GM18505 (cell line): Measurements from ENCODE around the gene VWF.

Source experiments
- ATAC-seq: cut with Tn5 transposase; IDR thresholded peaks from one replicate; pipeline ENCODE4 v1.9.1; 2021; ENCODE audit not compliant: unreplicated experiment
- POLR2A ChIP-seq: IDR thresholded peaks from 4 replicates; pipeline ENCODE4 v1.6.1; 2011; ENCODE audit warnings: borderline replicate concordance; ENCODE audit not compliant: insufficient read depth, insufficient read length; ENCODE audit errors: extremely low read depth

The VWF gene

DNA sequence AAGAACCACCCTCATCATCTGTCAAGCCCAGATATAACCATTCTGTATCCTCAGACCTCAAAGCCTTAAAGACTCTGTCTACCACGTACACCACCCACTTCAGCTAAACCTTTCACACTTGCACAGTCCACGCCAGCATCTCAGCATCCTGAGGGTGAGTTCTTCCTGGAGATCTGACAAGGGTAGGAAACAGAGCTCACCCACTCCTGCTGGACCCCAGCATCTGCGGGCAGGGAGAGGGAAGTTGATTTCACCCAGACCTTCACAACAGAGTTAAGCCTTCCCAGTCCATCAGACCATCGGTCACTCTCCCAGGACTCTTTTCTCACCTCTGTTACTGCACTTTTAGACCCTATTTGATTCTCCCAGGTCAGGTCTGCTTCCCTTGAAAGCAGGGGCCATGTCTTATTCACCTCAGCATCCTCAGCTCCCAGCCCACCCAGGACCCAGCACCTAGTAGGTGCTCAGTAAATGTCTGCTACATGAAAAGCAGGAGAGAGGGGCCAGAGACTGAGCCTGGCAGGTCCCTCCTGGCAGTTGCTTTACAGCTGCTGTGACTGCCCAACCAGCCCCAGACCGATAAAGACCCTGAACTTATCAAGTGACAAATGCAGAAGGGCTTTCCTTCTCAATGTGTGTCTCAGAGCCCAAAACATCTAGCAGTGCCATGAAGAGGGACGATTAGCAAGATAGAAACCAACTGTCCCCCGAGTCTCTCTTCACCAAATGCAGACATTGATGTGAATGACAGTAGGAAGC lies 213.5 kb downstream of the VWF start:
- no peak for TF ChIP-seq POLR2A
- ATAC-seq: no peak

GRCh38 chr12:5909560-5909959 lies 214.9 kb downstream of the VWF start:
- no peak for TF ChIP-seq POLR2A
- ATAC-seq: no peak

DNA sequence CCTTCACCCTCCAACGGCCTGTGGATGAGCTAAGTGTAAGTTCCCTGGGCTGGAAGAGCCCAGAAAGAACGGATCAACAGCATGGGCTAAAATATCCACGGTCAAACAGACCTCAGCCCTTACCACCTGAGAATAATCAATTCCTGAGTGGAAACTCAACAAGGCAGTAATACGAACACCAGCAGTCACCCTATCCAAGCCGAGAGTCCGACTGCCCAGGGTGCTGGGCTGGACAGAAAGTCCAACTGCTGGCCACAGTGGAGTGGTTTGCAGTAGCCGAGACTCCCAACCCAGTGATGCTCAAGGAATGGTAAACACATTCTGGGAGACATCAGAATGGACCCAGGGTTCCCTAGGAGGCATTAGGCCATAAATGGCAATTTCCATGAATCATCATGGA lies 216.2 kb downstream of the VWF start:
- no peak for TF ChIP-seq POLR2A
- no peak for ATAC-seq

- TF ChIP-seq POLR2A: no peak
- no peak for ATAC-seq
These were observed 216.7 kb downstream of the VWF start for GRCh38 chr12:5907807-5908206.

- TF ChIP-seq POLR2A: no peak
- no peak for ATAC-seq
These were observed 218.7 kb downstream of the VWF start for GRCh38 chr12:5905757-5906156.

DNA sequence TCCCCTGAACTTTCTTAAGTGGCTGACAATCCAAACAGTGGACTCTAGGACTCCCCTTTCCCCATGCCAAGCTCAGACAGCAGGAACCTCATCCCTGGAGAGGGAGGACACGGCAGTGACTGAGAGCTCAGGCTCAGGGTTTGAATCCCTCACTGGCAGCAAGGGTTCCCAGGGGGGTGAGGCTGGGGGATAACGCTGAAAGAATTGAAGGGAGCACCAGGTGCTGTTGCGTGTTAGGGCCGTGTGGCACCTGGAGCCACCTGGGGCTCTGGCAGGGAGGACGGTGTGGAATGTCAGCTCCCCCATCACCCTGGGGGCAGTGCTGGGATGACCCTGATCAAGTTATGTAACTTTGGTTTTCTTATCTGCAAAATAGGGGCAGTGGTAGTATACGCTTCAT lies 219.5 kb downstream of the VWF start:
- no peak for TF ChIP-seq POLR2A
- no peak for ATAC-seq

GRCh38 chr12:5904441-5904840 lies 220.0 kb downstream of the VWF start:
- no peak for ATAC-seq
- no peak for TF ChIP-seq POLR2A

GRCh38 chr12:5902736-5903135 lies 221.7 kb downstream of the VWF start:
- no peak for TF ChIP-seq POLR2A
- no peak for ATAC-seq

- TF ChIP-seq POLR2A: no peak
- ATAC-seq: no peak
These were observed 223.1 kb downstream of the VWF start for GRCh38 chr12:5901416-5901815.

- no peak for TF ChIP-seq POLR2A
- ATAC-seq: no peak
These were observed 223.8 kb downstream of the VWF start for GRCh38 chr12:5900533-5901205.

GRCh38 chr12:5900076-5900475 lies 224.4 kb downstream of the VWF start:
- ATAC-seq: no peak
- TF ChIP-seq POLR2A: no peak

DNA sequence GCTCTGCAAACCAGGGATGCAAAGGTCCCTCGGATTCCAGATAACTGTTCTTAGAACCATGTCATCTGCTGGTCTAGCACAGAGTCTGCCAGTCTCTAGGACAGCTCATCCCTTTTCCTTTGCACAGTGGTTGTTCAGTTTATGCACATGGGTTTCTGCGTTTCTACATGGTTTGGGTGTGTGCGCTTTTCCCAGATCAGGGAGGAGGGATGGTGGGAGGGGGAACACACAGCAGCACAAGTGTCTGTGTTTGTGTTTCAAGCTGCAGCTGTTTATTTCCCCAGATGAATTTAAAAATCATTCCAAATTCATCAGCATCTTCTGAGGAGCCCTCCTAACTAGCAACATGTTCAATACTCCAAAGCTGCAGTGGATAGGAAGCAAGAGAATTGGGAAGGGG lies 224.8 kb downstream of the VWF start:
- no peak for TF ChIP-seq POLR2A
- no peak for ATAC-seq

DNA sequence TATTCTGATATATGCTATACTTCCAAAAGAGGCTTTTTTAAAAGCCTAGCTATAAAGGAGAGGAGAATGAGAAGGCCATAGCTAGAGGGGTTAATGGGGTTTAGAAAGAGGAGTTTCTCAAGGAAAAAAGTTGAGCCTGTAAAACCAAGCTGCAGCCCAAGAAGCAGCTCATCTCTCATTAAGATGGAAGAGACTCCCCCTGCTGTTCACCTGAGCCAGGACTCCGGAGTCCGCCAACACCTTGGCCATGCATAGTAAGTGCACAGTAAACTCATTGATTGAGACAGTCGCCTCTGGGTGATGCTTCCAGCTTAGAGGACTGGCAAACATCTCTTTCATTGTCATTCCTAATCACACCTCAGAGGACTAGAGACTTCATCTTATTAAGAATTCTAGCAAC lies 225.6 kb downstream of the VWF start:
- ATAC-seq: no peak

More for the DNA sequence above, 225.6 kb downstream of the VWF start:
- no peak for TF ChIP-seq POLR2A
